Measurements from ENCODE around the gene FUT7. TPM values are rescaled to one million over a fixed set of nuclear protein-coding genes. Genes with fewer than 3 reads are reported as not detected.

Gene FUT7
- total and polyA plus RNA-seq, 2 of the 8 experiments (the other 6 are each of a cell fraction or from before 2014, with no cell fraction given), result not detected

DNA sequence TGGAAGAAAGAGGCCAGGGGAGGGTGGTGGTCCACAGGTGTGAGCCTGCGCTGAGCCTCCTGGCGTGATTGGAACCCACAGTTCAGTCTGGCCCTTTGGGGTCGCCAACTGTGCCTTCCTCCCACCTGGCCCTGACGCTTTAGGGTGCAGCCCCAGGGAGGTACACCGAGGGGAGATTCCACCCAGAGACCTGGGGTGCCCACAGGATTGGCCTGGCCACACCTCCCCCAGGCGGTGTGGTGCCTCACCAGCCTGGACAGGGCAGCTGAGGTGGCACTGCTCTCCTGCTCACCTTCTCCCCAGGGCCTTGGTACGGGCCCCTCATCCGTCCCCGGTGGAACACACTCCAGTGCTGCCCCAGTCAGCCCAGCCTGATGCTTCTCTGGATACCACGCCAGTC lies 34.5 kb downstream of the FUT7 start (continued):
- no peak for TF ChIP-seq CBX8 (IDR thresholded peaks at IDR 0.05; ENCODE audit: borderline replicate concordance, low read depth, low read length)
- TF ChIP-seq BCL11A (IDR thresholded peaks at IDR 0.05; ENCODE audit: low read depth in 2 of 2, low read length in 2 of 2), result no peak
- no peak for TF ChIP-seq RFX5 (IDR thresholded peaks at IDR 0.05; ENCODE audit: borderline replicate concordance, low read depth, low read length)
- no peak for TF ChIP-seq SIX5 (IDR thresholded peaks at IDR 0.05; ENCODE audit: low read depth, low read length)
